OCI-LY7 (cell line): Measurements from ENCODE around the gene ABHD10. TPM values are rescaled to one million over a fixed set of nuclear protein-coding genes. Genes with fewer than 3 reads are reported as not detected.

Experiments
- BruUV-seq: library from RNA; stranded (reverse); fragments of 400-500 nt; replicated peaks from 2 replicates; lab custom pipeline; 2021; lab: Mats Ljungman, UMichigan
- CTCF ChIA-PET: fragments of 300-600 bp; sonication (Branson Sonifier 250); formaldehyde crosslinking; loops from one replicate; lab custom pipeline; 2022; ENCODE audit warnings: antibody characterized with exemption; ENCODE audit not compliant: unreplicated experiment; lab: Charles Lee
- POLR2A ChIA-PET: fragments of 300-600 bp; sonication (Branson Sonifier 250); formaldehyde crosslinking; loops from one replicate; lab custom pipeline; 2022; ENCODE audit warnings: antibody characterized with exemption; lab: Charles Lee
- DNase-seq: peaks from one replicate; pipeline ENCODE4 v3.0.0-alpha.2; 2015; ENCODE audit warnings: low spot score
- H2AFZ ChIP-seq: fragments of 200-600 bp; sonication (generic), shearing (Covaris generic); 2 replicates; pipeline ENCODE4 v1.6.1; 2014; ENCODE audit warnings: mild to moderate bottlenecking, antibody characterized with exemption, low read length, moderate library complexity
- H3K27ac ChIP-seq: fragments of 200-600 bp; sonication (generic); 2 replicates; pipeline ENCODE4 v1.5.1; 2014; ENCODE audit warnings: mixed run types, low read depth, mild to moderate bottlenecking, moderate library complexity, low read length, inconsistent platforms; ENCODE audit not compliant: poor library complexity, severe bottlenecking
- H3K36me3 ChIP-seq: fragments of 200-600 bp; sonication (generic); 2 replicates; pipeline ENCODE4 v1.6.1; 2014; ENCODE audit warnings: mild to moderate bottlenecking, antibody characterized with exemption, low read length, moderate library complexity, mixed read lengths; ENCODE audit not compliant: insufficient read depth
- H3K4me1 ChIP-seq: fragments of 200-600 bp; sonication (generic); 2 replicates; pipeline ENCODE4 v1.5.1; 2014; ENCODE audit warnings: mild to moderate bottlenecking, low read length; ENCODE audit not compliant: insufficient read depth, poor library complexity, severe bottlenecking
- H3K4me2 ChIP-seq: fragments of 200-600 bp; sonication (generic); 2 replicates; pipeline ENCODE4 v1.6.1; 2014; ENCODE audit warnings: mild to moderate bottlenecking, low read length
- H3K4me3 ChIP-seq: fragments of 200-600 bp; sonication (generic); 2 replicates; pipeline ENCODE4 v1.5.1; 2014; ENCODE audit warnings: mild to moderate bottlenecking, low read depth, low read length; ENCODE audit not compliant: poor library complexity, severe bottlenecking
- H3K79me2 ChIP-seq: fragments of 200-600 bp; sonication (generic); 2 replicates; pipeline ENCODE4 v1.6.1; 2016; ENCODE audit warnings: low read depth, mild to moderate bottlenecking, low read length, moderate library complexity, mixed read lengths; ENCODE audit not compliant: insufficient read depth
- H3K9me2 ChIP-seq: fragments of 200-600 bp; sonication (generic); 2 replicates; pipeline ENCODE4 v1.6.1; 2016; ENCODE audit warnings: mild to moderate bottlenecking, low read length, mixed read lengths; ENCODE audit not compliant: insufficient read depth
- H3K9me3 ChIP-seq: fragments of 200-600 bp; sonication (generic); 2 replicates; pipeline ENCODE4 v1.6.1; 2014; ENCODE audit warnings: mild to moderate bottlenecking, mixed run types, low read length, mixed read lengths
- H4K20me1 ChIP-seq: fragments of 200-600 bp; sonication (generic); 2 replicates; pipeline ENCODE4 v1.6.1; 2014; ENCODE audit warnings: mild to moderate bottlenecking, antibody characterized with exemption, low read length, moderate library complexity, mixed read lengths; ENCODE audit not compliant: insufficient read depth
- EZH2phosphoT487 ChIP-seq: fragments of 200-600 bp; sonication (generic); IDR thresholded peaks from 2 replicates; pipeline ENCODE4 v1.6.1; 2018; ENCODE audit warnings: low read depth, borderline replicate concordance, mild to moderate bottlenecking, mixed run types, antibody characterized with exemption, low read length, moderate library complexity, mixed read lengths
- intact Hi-C: fragments of 100-400 bp; cut with micrococcal nuclease; formaldehyde crosslinking; loops from one replicate; pipeline ENCODE4 v1.10.0; 2022; ENCODE audit not compliant: unreplicated experiment
- total RNA-seq, 2 experiments: library from RNA; depleted of rRNA in 1 of 2; stranded (reverse); fragments of >200 nt in 1 of 2; shearing (Covaris generic) in 1 of 2; gene quantifications; 2 replicates each; pipeline ENCODE4 v1.2.3, GENCODE V29; 2014 to 2022
- TF ChIP-seq, protein P1 (sequence below): fragments of 200-600 bp; sonication (generic); conservative IDR thresholded peaks from 2 replicates; pipeline ENCODE4 v1.5.1; 2014; ENCODE audit warnings: mild to moderate bottlenecking, antibody characterized with exemption, low read length, moderate library complexity, mixed read lengths

The ABHD10 gene
- total RNA-seq, 2 experiments from 2014 or later, result 40.8 to 46.5 TPM

DNA sequence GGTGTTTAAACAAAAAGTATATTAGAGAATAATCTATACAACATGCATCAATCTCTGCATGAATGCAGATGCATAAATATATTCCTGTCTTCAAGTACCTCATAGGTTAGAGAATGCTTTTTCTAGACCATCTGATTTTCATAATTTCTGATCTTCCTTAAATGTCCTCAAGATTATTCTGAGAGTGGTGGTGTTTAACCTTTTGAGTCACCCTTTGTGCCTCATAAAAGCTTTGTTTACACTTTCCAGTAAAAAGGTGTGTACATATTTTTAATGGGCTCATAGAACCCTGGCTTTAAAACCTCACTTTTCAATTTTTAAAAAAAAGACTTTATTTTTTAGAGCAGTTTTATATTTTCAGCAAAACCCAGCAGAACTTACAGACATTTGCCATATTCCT lies 41.0 kb upstream of the ABHD10 start:
- CTCF ChIA-PET, result no interaction called here
- H3K9me2 ChIP-seq, result no peaks in the 10 kb centered on the region
- no peak for DNase-seq
- no peaks in the 10 kb centered on the region for H3K9me3 ChIP-seq
- no peak overlapping the region for H2AFZ ChIP-seq
- no peak for TF ChIP-seq EZH2phosphoT487
- TF ChIP-seq, protein P1, sequence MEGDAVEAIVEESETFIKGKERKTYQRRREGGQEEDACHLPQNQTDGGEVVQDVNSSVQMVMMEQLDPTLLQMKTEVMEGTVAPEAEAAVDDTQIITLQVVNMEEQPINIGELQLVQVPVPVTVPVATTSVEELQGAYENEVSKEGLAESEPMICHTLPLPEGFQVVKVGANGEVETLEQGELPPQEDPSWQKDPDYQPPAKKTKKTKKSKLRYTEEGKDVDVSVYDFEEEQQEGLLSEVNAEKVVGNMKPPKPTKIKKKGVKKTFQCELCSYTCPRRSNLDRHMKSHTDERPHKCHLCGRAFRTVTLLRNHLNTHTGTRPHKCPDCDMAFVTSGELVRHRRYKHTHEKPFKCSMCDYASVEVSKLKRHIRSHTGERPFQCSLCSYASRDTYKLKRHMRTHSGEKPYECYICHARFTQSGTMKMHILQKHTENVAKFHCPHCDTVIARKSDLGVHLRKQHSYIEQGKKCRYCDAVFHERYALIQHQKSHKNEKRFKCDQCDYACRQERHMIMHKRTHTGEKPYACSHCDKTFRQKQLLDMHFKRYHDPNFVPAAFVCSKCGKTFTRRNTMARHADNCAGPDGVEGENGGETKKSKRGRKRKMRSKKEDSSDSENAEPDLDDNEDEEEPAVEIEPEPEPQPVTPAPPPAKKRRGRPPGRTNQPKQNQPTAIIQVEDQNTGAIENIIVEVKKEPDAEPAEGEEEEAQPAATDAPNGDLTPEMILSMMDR, result no peak
- no peak overlapping the region for H3K4me2 ChIP-seq
- no peak overlapping the region for H3K4me3 ChIP-seq
- no peaks in the 10 kb centered on the region for H3K79me2 ChIP-seq
- H4K20me1 ChIP-seq, result no peaks in the 10 kb centered on the region
- POLR2A ChIA-PET, result interaction anchor here (1.2 kb wide), 1 partner anchor 305 kb away, joined by 4 read pairs; no protein-coding TSS in a partner anchor
- BruUV-seq, result no TSS peak
- no peak overlapping the region for H3K27ac ChIP-seq
- intact Hi-C loops, result no loop called here
- no peaks in the 10 kb centered on the region for H3K36me3 ChIP-seq
- H3K4me1 ChIP-seq, result no peaks in the 10 kb centered on the region

DNA sequence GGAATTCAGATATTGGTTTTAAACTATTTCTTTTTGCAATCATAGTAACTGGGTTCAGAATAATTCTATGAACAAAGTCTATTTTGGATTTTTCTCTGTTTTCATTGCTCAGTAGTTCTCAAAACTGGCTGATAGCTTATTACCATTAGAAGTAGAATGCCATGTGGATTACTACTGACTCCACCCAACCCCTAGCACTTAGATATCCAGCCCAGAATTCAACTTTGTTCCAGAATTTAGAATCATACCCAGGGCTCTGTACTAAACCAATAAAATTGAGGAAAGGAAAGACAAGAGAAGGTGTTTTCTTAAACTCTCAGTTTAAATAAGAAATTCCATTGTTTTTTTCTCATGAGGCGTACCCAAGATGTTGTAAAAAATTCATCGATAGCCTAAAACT lies 39.0 kb upstream of the ABHD10 start:
- no peaks in the 10 kb centered on the region for H3K4me1 ChIP-seq
- H3K4me3 ChIP-seq, result no peak overlapping the region
- no peak for DNase-seq
- no peaks in the 10 kb centered on the region for H3K9me2 ChIP-seq
- no peaks in the 10 kb centered on the region for H4K20me1 ChIP-seq
- no peaks in the 10 kb centered on the region for H3K9me3 ChIP-seq
- no TSS peak for BruUV-seq
- H3K27ac ChIP-seq, result no peak overlapping the region
- no peak overlapping the region for H3K4me2 ChIP-seq
- no peaks in the 10 kb centered on the region for H3K79me2 ChIP-seq
- TF ChIP-seq, protein P1, result no peak
- no peak for TF ChIP-seq EZH2phosphoT487
- POLR2A ChIA-PET, result no interaction called here
- CTCF ChIA-PET, result no interaction called here
- no peaks in the 10 kb centered on the region for H3K36me3 ChIP-seq
- no peak overlapping the region for H2AFZ ChIP-seq
- intact Hi-C loops, result no loop called here

DNA sequence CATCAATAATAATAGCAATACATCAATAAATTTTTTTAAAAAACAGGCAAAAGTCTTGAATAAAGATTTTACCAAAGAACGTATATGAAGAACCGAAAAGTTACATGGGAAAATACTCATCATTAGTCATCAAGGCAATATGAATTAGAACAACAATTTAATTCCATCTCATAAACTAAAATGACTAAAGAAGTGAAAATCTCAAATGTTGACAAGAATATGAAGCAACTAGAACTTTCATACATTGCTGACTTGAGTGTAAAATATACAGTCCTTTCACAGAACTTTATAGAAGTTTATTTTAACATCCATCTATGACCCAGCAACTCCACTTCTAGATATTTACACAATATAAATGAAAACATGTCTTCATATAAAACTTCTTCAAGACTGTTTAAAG lies 35.3 kb upstream of the ABHD10 start:
- H3K4me3 ChIP-seq, result no peak overlapping the region
- no peaks in the 10 kb centered on the region for H4K20me1 ChIP-seq
- H3K9me3 ChIP-seq, result no peaks in the 10 kb centered on the region
- DNase-seq, result no peak
- H3K4me1 ChIP-seq, result no peaks in the 10 kb centered on the region
- POLR2A ChIA-PET, result no interaction called here
- TF ChIP-seq, protein P1, result no peak
- no peak for TF ChIP-seq EZH2phosphoT487
- H3K36me3 ChIP-seq, result no peaks in the 10 kb centered on the region
- no peaks in the 10 kb centered on the region for H3K9me2 ChIP-seq
- no peaks in the 10 kb centered on the region for H3K79me2 ChIP-seq
- H2AFZ ChIP-seq, result no peak overlapping the region
- H3K4me2 ChIP-seq, result no peak overlapping the region
- intact Hi-C loops, result no loop called here
- no TSS peak for BruUV-seq
- no peak overlapping the region for H3K27ac ChIP-seq
- CTCF ChIA-PET, result no interaction called here
